ENCODE results near the gene CDC42. TPM values are rescaled to one million over a fixed set of nuclear protein-coding genes. Genes with fewer than 3 reads are reported as not detected.
"Not testable (repeated sequence)": the region's sequence is repeated elsewhere in the genome, so short reads cannot be mapped to it uniquely, and the experiment has no call there.

Gene CDC42
- 100 to 1,000 TPM; 108 to 223 (median 200) TPM for total RNA-seq

DNA sequence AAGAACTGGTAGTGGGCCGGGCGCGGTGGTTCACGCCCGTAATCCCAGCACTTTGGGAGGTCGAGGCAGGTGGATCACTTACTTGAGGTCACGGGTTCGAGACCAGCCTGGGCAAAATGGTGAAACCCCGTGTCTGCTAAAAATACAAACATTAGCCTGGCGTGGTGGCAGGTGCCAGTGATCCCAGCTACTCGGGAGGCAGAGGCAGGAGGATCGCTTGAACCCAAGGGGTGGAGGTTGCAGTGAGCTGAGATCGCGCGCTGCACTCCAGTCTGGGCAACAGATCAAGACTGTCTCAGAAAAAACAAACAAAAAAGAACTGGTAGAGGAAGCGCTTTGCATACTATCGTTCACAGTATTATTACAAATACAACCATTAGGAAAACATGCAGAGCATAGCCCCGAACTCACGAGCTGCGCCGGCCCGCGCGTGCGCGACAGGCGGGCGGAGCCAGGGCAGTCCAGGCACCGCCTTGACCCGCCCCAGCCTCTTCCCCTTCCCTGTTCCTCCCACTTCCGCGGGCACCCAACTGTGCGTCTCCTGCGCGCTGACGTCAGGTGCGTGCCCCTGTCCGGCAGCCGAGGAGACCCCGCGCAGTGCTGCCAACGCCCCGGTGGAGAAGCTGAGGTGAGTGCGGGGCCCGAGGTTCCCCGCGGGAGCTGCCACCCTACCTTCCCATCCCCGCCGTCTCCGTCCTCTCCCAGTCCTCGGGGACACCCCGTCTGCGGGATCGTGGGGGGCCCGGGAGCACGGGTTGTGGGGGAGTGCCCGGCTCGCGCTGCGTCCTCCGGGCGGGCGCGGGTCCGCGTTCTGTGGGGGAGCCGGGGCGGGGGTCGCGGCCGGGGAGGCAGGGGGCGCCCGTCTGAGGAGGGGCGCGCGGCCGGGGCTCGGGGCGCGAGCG, at the start of gene CDC42:
Gene CDC42, plus strand, starts transcription at position 595 of the 902 bp plus-strand sequence. CDS start 25,770 bp downstream, outside the sequence.
- H3K4me3 ChIP-seq = peak within 1 kb of the TSS; percentile 66
- H3K4me1 ChIP-seq = peaks cover 50% of the 10 kb centered on the region
- WGBS = 44% methylated on average over 30 of the region's 81 CpGs
- H3K9me3 ChIP-seq = no peaks in the 10 kb centered on the region
- H3K27ac ChIP-seq = peak within 1 kb of the TSS; percentile 97
- H3K27me3 ChIP-seq = no peaks in the 10 kb centered on the region
- peak; percentile 98 to 99 for DNase-seq (ENCODE audit: low spot score in 2 of 2)
- TF ChIP-seq POLR2A (IDR thresholded peaks at IDR 0.05) = peak; percentile 90 to 97
- TF ChIP-seq, protein P1, sequence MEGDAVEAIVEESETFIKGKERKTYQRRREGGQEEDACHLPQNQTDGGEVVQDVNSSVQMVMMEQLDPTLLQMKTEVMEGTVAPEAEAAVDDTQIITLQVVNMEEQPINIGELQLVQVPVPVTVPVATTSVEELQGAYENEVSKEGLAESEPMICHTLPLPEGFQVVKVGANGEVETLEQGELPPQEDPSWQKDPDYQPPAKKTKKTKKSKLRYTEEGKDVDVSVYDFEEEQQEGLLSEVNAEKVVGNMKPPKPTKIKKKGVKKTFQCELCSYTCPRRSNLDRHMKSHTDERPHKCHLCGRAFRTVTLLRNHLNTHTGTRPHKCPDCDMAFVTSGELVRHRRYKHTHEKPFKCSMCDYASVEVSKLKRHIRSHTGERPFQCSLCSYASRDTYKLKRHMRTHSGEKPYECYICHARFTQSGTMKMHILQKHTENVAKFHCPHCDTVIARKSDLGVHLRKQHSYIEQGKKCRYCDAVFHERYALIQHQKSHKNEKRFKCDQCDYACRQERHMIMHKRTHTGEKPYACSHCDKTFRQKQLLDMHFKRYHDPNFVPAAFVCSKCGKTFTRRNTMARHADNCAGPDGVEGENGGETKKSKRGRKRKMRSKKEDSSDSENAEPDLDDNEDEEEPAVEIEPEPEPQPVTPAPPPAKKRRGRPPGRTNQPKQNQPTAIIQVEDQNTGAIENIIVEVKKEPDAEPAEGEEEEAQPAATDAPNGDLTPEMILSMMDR (IDR thresholded peaks at IDR 0.05) = no peak
- no peak for TF ChIP-seq EP300 (IDR thresholded peaks at IDR 0.05)
- TF ChIP-seq POLR2AphosphoS5 (IDR thresholded peaks at IDR 0.05) = peak; percentile 95 to 97 (median 96)
- H3K36me3 ChIP-seq = peaks cover 1% of the 10 kb centered on the region

DNA sequence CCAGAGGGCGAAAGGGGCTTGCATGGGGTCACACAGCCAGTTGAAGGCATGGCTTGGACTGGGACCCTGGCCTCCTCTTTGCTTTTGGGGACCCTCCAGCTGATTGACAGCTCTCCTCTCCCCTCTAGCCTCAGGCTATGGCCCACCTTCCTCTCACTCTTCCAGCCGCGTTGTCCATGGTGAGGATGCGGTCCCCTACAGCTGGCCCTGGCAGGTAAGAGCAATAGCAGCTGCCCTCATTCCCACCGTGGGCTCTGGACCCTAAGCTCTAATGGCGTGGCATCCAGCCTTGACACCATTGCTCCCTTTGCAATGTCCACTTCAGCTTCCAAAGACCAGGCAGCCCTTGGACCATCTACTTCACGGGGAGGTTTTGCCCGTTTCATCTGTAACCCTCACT, 49.6 kb upstream of the CDC42 start:
- H3K4me1 ChIP-seq, H3K36me3 ChIP-seq, H3K9me3 ChIP-seq, H3K4me3 ChIP-seq, H3K27me3 ChIP-seq, H3K27ac ChIP-seq: not testable (repeated sequence)
- WGBS = 92% methylated on average over 7 of the region's 8 CpGs
- peak in 1 of 2 donors; percentile 16 for DNase-seq (ENCODE audit: low spot score in 2 of 2)

GRCh38 chr1:22003959-22004358, 48.5 kb upstream of the CDC42 start:
- not testable (repeated sequence) for H3K36me3 ChIP-seq, H3K27ac ChIP-seq, H3K9me3 ChIP-seq, H3K27me3 ChIP-seq, H3K4me3 ChIP-seq, H3K4me1 ChIP-seq
- DNase-seq (ENCODE audit: low spot score in 2 of 2) = peak in 1 of 2 donors; percentile 2
- 80% methylated on average over 2 of the region's 3 CpGs for WGBS

DNA sequence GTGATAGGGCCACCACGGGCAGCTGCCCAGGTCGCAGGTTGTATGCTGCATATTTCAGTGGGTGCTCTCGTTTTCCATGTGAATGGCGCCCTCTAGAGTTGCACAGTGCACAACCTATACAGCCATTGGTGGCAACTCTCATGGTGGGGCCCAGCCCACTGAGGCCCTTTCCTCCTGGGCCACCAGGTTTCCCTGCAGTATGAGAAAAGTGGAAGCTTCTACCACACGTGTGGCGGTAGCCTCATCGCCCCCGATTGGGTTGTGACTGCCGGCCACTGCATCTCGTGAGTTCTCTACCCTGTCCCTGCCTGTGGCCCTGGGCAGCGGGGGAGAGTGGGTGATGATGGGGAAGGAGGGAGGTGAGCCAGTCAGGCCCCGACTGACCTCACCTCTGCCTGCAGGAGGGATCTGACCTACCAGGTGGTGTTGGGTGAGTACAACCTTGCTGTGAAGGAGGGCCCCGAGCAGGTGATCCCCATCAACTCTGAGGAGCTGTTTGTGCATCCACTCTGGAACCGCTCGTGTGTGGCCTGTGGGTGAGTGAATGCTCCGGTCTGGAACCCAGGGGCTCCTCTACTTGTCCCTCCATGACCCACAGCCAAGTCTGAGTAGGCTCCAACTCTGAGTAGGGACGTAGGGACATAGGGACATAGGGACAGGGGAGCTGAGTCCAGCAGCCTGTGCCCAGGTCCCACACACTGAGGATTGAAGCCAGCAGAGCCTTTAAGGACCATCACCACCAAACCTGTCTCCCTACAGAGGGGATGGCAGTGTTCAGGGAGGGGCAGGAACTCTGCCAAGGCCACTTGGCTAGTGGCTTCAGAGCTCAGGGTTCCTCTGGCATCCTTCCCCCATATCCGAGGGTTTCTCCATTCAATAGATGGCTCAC, 47.0 kb upstream of the CDC42 start:
- 69% methylated on average over 14 of the region's 18 CpGs for WGBS
- not testable (repeated sequence) for H3K4me3 ChIP-seq, H3K36me3 ChIP-seq, H3K27me3 ChIP-seq, H3K9me3 ChIP-seq, H3K4me1 ChIP-seq, H3K27ac ChIP-seq
- TF ChIP-seq, protein P1 (IDR thresholded peaks at IDR 0.05) = peak in 1 of 2 donors; percentile 16
- DNase-seq (ENCODE audit: low spot score in 2 of 2) = peak in 1 of 2 donors; percentile 51

GRCh38 chr1:22006736-22007135, 45.8 kb upstream of the CDC42 start:
- H3K36me3 ChIP-seq, H3K9me3 ChIP-seq, H3K27ac ChIP-seq, H3K4me1 ChIP-seq, H3K27me3 ChIP-seq, H3K4me3 ChIP-seq: not testable (repeated sequence)
- peak in 1 of 2 donors; percentile 39 for DNase-seq (ENCODE audit: low spot score in 2 of 2)
- 85% methylated on average over 13 of the region's 13 CpGs for WGBS

- H3K36me3 ChIP-seq, H3K9me3 ChIP-seq, H3K27me3 ChIP-seq, H3K4me1 ChIP-seq, H3K4me3 ChIP-seq, H3K27ac ChIP-seq: not testable (repeated sequence)
- DNase-seq (ENCODE audit: low spot score in 2 of 2) = peak in 1 of 2 donors; percentile 37
- WGBS = 47% methylated on average over 6 of the region's 10 CpGs
Observed at GRCh38 chr1:22007262-22007661, 45.2 kb upstream of the CDC42 start.

DNA sequence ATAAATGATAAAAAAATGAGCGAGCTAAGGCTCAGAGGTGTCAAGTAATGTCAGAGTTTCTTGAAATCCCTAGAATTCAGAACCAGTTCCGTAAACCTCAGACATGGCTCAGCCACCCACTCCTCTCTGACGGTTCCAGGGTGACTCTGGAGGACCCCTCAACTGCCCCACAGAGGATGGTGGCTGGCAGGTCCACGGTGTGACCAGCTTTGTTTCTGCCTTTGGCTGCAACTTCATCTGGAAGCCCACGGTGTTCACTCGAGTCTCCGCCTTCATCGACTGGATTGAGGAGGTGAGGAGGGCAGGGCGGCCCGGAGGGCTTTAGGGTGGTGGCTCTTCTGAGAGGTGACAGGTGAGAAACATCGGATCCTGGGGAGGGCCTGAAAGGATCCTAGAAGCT, 42.9 kb upstream of the CDC42 start:
- H3K9me3 ChIP-seq, H3K4me3 ChIP-seq, H3K27ac ChIP-seq, H3K36me3 ChIP-seq, H3K27me3 ChIP-seq, H3K4me1 ChIP-seq: not testable (repeated sequence)
- WGBS = 71% methylated on average over 9 of the region's 11 CpGs
- DNase-seq (ENCODE audit: low spot score in 2 of 2) = peak in 1 of 2 donors; percentile 6

DNA sequence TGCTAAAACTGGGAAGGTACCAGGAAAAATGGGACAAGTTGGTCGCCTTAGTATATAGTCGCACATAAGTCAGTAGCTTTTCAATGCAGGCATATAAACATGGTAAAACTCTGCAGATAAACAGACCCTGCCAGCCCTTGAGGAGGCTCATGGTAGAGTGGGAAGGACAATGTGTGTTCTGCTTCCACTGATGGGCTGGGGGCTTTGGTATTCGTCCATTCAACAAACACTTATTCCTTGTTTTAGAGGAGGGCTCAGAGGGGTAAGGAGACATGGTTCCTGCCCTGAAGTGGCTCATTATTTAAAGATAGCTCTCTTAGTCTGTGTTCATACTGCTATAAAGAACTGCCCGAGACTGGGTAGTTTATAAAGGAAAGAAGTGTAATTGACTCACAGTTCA, 39.8 kb upstream of the CDC42 start:
- not testable (repeated sequence) for H3K36me3 ChIP-seq; H3K27ac ChIP-seq; H3K4me3 ChIP-seq; H3K9me3 ChIP-seq; DNase-seq (ENCODE audit: low spot score in 2 of 2); H3K27me3 ChIP-seq; H3K4me1 ChIP-seq
- WGBS = 65% methylated on average over 4 of the region's 4 CpGs

GRCh38 chr1:22014575-22015206, 37.8 kb upstream of the CDC42 start:
- H3K4me3 ChIP-seq; H3K9me3 ChIP-seq; DNase-seq (ENCODE audit: low spot score in 2 of 2); H3K4me1 ChIP-seq; H3K36me3 ChIP-seq; H3K27ac ChIP-seq; H3K27me3 ChIP-seq: not testable (repeated sequence)
- 88% methylated on average over 13 of the region's 13 CpGs for WGBS

Data from suprapubic skin (tissue), 4 donors.